Type B pancreatic cell (in vitro differentiated cells): ENCODE data around the gene NEO1. TPM values are rescaled to one million over a fixed set of nuclear protein-coding genes. Genes with fewer than 3 reads are reported as not detected.

Experiments
- DNase-seq: peaks from one replicate; pipeline ENCODE4 v3.0.0; 2021; ENCODE audit warnings: mixed read lengths; ENCODE audit not compliant: unreplicated experiment; ENCODE audit errors: extremely low spot score
- H3K27ac Mint-ChIP-seq: 2 replicates; pipeline ENCODE4 v1.8.0; 2021; ENCODE audit warnings: mild to moderate bottlenecking, mixed read lengths
- H3K27me3 Mint-ChIP-seq: 2 replicates; pipeline ENCODE4 v1.8.0; 2021; ENCODE audit warnings: mixed read lengths
- H3K36me3 Mint-ChIP-seq: 2 replicates; pipeline ENCODE4 v1.8.0; 2021; ENCODE audit warnings: mixed read lengths
- H3K4me1 Mint-ChIP-seq: one replicate; pipeline ENCODE4 v1.8.0; 2021; ENCODE audit warnings: mixed read lengths; ENCODE audit not compliant: unreplicated experiment
- H3K4me3 Mint-ChIP-seq: 2 replicates; pipeline ENCODE4 v1.8.0; 2021; ENCODE audit warnings: mild to moderate bottlenecking, mixed read lengths
- H3K9me3 Mint-ChIP-seq: 2 replicates; pipeline ENCODE4 v1.8.0; 2021; ENCODE audit warnings: mixed read lengths
- total RNA-seq: library from RNA; stranded (reverse); gene quantifications from 2 replicates; pipeline ENCODE4 v1.2.1, GENCODE V29; 2021; ENCODE audit warnings: low replicate concordance
- TF ChIP-seq, protein P1 (sequence below): fragments of 200-600 bp; sonication (generic); conservative IDR thresholded peaks from 2 replicates; pipeline ENCODE4 v1.5.0; 2021; ENCODE audit warnings: antibody characterized with exemption, mild to moderate bottlenecking

NEO1 gene
- total RNA-seq, 1 donor from 2014 or later = 94.7 TPM

GRCh38 chr15:73026511-73027054 lies 25.7 kb upstream of the NEO1 start:
- Mint-ChIP-seq H3K36me3 (no peaks in the 10 kb centered on the region), H3K27me3 (peaks cover 11% of the 10 kb centered on the region), H3K9me3 (no peaks in the 10 kb centered on the region), H3K4me3 (no peak overlapping the region), H3K4me1 (peaks cover 36% of the 10 kb centered on the region), H3K27ac (no peak overlapping the region)
- DNase-seq = no peak
- TF ChIP-seq, protein P1, sequence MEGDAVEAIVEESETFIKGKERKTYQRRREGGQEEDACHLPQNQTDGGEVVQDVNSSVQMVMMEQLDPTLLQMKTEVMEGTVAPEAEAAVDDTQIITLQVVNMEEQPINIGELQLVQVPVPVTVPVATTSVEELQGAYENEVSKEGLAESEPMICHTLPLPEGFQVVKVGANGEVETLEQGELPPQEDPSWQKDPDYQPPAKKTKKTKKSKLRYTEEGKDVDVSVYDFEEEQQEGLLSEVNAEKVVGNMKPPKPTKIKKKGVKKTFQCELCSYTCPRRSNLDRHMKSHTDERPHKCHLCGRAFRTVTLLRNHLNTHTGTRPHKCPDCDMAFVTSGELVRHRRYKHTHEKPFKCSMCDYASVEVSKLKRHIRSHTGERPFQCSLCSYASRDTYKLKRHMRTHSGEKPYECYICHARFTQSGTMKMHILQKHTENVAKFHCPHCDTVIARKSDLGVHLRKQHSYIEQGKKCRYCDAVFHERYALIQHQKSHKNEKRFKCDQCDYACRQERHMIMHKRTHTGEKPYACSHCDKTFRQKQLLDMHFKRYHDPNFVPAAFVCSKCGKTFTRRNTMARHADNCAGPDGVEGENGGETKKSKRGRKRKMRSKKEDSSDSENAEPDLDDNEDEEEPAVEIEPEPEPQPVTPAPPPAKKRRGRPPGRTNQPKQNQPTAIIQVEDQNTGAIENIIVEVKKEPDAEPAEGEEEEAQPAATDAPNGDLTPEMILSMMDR = no peak

GRCh38 chr15:73028031-73028430 lies 24.2 kb upstream of the NEO1 start:
- H3K27ac Mint-ChIP-seq = no peak overlapping the region
- H3K27me3 Mint-ChIP-seq = peaks cover 11% of the 10 kb centered on the region
- H3K4me3 Mint-ChIP-seq = no peak overlapping the region
- no peak for DNase-seq
- TF ChIP-seq, protein P1 = no peak
- no peaks in the 10 kb centered on the region for H3K9me3 Mint-ChIP-seq
- H3K36me3 Mint-ChIP-seq = no peaks in the 10 kb centered on the region
- H3K4me1 Mint-ChIP-seq = peaks cover 22% of the 10 kb centered on the region

DNA sequence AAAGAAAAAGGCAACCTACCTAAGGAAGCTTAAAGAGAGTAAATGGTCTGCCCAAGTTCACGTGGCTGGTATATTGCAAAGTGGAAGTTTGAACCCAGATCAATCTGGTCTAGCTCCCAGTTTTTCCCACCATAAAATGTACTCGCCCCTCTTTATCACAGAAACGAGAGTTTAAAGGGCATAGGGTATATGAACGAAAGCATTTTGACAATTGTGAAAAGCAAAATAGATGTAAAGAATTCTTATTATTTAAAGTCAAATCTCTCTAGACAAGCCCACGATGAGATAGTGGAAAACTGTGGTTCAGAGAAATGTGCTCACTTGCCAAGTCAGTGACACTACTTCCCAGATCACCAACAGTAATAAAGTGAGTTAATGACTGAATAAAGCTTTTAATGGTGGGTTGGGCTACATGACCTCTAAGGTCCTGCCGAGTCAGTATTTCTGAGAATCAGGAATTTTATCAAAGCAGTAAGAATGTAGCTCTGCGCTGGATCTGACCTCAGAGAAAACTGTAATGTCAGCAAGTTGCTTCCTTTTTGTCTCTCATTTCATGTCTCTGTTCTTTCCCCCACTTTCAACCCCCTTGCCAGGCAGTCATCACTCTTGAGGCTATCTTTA lies 23.3 kb upstream of the NEO1 start:
- H3K27ac Mint-ChIP-seq = no peak overlapping the region
- no peaks in the 10 kb centered on the region for H3K9me3 Mint-ChIP-seq
- no peak overlapping the region for H3K4me3 Mint-ChIP-seq
- TF ChIP-seq, protein P1 = no peak
- peaks cover 11% of the 10 kb centered on the region for H3K27me3 Mint-ChIP-seq
- no peak for DNase-seq
- H3K36me3 Mint-ChIP-seq = no peaks in the 10 kb centered on the region
- peaks cover 22% of the 10 kb centered on the region for H3K4me1 Mint-ChIP-seq

- TF ChIP-seq, protein P1 = no peak
- Mint-ChIP-seq H3K27me3 (peaks cover 11% of the 10 kb centered on the region), H3K4me3 (no peak overlapping the region), H3K4me1 (peaks cover 22% of the 10 kb centered on the region), H3K36me3 (no peaks in the 10 kb centered on the region), H3K27ac (no peak overlapping the region), H3K9me3 (no peaks in the 10 kb centered on the region)
- no peak for DNase-seq
Measured at GRCh38 chr15:73030122-73030679, 22.1 kb upstream of the NEO1 start.

- peaks cover 22% of the 10 kb centered on the region for H3K4me1 Mint-ChIP-seq
- no peak overlapping the region for H3K27ac Mint-ChIP-seq
- TF ChIP-seq, protein P1 = no peak
- H3K27me3 Mint-ChIP-seq = peaks cover 13% of the 10 kb centered on the region
- no peak for DNase-seq
- H3K9me3 Mint-ChIP-seq = no peaks in the 10 kb centered on the region
- no peak overlapping the region for H3K4me3 Mint-ChIP-seq
- H3K36me3 Mint-ChIP-seq = no peaks in the 10 kb centered on the region
Measured at GRCh38 chr15:73031648-73032047, 20.6 kb upstream of the NEO1 start.
